GM19025 (cell line): ENCODE results near the gene RNF224.

ENCODE experiments used
- ATAC-seq: cut with Tn5 transposase; IDR thresholded peaks from one replicate; pipeline ENCODE4 v1.9.1; 2021; ENCODE audit warnings: mild to moderate bottlenecking, low read depth, moderate library complexity; ENCODE audit not compliant: unreplicated experiment

Gene RNF224

DNA sequence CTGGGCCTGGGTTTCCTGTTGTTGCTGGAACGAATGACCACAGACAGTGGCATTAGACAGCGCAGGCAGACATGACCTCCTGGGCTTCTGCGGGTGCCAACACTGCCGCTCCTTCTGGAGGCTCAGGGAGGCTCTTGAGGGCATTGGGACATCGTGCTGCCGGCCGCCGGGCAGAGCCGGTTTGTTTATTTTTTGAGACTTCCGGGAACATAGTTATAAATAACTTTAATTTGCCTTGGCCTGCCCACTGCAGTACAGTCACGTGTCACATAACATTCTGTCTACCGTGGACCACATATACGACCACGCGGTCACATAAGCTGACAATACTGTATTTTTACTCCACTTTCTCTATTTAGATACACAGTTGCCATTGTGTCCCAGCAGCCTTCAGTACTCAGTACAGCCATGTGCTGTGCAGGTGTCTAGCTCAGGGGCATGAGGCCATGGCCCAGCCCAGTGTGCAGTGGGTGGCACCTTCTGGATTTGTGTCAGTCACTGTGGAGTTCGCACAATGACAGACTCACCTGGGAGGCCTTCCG, 42.0 kb downstream of the RNF224 start:
- ATAC-seq, result no peak

DNA sequence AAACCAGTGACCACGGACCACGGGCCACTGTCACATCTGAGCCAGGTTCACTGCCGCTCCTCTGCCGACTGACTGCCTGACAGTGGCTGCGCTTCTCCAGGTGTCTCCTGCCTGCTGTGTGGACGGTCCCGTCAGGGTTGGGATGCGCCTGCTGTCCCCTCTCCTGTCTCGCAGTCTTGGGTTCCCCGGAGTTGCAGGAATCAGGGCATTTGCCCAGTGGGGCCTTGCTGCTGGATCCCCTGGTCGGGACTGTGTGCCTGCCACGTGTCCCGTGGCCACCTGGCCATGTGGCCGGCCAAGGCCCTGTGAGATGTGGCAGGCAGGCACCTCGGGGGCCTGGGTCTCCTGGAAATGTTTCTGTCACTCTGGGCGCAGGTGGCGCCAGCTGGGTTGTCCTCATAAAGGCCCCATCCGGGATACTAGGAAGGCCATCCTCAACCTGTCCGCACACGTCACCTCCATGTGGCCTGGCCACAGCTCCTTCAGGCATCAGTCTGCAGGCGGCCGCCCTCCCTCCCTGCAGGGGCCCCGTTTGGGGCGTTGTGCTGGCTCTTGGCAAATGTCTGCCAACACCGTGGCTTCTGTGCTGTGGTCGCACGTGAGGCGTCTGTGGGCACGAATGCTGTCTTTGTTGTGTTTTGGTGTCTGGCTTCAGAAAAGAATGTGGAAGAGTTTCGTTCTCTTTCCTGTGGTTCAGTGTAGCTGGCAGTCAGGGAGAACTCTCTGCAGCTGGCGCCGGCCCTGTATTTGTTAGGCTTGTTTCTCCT, 43.8 kb downstream of the RNF224 start:
- ATAC-seq, result no peak

DNA sequence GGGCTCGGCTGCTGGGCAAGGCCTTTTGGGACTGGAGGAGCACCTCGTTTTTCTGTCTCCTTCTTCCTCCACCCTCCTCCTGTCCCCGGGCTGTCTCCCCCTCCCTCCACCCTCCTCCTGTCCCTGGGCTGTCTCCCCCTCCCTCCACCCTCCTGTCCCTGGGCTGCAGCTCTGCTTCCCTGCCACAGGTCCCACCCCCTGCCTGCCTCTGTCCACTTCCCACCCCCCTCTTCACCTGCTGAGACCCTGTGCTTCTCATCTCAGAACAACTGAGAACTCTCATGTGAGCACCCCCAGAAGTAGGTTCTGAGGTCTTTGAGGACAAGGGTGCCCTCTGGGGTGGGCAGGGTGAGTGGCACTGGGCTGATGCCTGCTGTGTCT, 44.4 kb downstream of the RNF224 start:
- no peak for ATAC-seq

DNA sequence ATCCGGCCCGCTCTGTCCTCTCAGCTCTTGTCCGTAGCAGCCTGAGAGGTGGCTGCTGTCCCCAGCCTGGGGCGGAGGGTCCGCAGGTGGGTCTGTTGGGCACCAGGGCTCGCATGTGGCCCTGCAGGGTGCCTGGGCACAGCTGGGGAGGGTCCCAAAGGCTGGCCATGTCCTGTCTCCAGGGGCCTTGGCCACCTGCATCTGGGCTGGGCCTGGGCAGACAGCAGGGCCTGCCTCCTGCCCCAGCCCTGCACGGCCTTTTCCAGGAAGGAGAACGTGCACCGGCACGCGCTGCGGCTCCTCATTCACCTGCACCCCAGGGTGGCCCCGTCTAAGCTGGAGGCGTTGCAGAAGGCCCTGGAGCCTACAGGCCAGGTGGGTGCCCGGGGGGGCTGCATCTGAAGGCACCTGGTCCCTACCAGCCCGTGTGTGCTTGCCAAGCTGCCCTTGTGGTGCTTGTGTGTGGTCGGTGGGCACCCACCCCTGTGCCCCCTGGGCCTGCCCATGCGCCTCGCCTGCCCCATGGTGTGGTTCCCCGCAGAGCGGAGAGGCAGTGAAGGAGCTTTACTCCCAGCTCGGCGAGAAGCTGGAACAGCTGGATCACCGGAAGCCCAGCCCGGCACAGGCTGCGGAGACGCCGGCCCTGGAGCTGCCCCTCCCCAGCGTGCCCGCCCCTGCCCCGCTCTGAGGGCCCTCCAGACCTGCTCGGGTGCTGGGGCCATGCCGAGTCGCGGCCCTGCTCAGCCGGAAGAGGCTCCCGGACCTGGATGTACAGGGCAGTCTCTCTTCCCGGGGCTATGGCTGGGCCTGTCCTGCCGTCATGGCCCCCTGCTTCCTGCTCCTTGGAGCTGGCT, 45.2 kb downstream of the RNF224 start:
- no peak for ATAC-seq

DNA sequence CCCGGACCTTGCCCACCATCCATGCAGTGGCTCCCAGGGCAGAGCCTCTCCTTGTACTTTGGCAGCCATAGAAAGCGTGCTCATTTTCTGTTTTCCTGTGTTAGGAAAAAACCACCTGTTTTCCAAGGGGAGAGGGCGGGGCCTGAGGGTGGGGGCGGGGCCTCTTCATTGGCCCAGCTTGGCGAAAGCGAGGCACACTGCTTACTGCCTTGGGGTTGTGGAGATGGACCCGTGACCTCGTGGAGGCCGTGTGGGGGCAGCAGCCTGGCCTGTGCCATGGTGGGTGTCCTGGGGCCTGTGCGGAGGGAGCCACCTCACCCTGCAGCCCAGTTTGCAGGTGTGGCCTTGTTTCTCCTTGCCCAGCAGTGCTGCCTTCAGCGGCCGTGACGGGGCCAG, 45.8 kb downstream of the RNF224 start:
- no peak for ATAC-seq

DNA sequence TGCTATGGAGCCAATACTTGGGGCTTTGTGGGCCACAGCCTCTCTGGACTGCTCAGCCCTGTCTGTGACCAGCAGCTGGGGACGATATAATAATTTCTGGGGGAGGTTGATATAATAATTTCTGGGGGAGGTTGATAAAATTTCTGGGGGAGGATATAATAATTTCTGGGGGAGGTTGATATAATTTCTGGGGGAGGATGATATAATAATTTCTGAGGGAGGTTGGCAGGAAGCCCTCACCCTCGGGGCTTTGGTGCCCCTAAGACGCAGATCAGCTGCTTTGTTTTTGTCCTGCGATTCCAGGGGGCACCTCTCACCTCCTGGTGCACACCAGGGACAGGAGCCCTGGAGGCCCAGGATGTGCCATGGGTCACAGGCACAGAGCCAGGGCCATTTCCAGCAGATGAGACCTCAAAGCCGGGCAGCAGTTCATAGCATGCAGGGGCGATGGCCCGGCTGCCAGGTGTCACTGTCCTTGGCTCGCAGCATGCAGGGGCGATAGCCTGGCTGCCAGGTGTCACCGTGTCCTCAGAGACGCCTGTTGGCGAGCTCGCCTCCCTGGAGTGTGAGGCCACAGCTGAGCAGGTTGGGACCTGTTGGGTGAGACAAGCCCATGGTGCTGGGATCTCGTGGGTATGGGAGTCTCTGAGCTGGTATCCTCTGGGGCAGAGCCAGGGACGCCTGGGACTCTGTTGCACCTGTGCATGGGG, 46.5 kb downstream of the RNF224 start:
- no peak for ATAC-seq

DNA sequence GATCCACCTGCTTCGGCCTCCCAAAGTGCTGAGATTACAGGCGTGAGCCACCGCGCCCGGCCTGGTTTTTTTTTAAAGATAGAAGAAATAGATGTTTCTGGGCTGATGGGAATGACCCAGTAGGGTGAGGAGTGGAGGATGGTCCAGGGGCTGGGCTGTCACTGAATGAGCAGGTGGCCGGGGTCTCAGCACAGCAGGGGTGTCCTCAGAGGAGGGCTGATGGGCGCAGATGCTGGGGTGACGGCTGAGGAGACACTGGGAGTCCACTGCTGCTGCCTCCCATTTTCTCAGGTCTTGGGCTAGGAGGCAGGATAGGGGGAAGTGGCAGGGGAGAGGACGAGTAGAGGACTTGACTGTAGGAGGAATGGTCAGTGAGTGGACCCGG, 47.9 kb downstream of the RNF224 start:
- no peak for ATAC-seq

DNA sequence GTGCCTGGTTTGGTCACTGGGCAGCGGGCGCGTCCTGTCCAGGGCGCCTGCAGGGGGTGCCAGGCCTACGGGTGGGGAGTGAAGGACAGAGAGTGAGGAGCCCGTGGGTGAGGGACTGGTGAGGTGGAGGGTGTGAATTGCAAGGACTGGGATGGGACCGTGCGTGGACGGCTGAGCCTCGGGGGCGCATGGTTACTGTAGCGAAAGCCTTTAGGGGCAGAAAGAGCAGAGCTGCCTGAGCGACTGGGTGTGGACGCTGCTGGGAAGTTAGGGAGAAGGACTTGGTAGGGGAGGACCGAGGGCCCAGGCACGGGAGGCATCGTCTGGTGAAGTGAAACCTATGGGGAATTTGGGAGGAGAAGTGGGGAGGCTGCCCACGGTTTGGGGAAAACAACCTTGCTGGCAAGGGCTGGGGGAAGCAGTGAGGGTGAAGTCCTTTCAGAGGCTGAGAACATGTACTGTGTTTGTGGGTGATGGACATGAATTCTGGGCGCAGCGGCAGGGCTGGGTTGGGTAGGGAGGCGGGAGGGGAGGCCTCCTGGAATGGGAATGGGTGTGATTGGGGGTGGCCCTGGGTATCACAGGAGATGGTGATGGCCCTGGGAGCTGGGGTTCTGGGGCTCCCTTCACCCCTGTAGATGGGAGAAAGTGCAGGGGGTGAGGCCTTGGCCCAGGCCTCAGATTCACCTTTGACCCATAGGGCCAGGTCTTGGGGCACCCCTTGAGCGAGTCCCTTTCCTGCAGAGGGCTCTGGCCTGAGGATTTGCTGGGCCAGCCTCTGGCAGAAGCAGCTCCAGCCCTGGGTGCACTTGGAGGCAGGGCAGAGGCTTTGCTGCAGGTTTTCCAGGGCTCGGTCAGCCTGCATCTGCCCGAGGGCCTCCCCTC, 48.5 kb downstream of the RNF224 start:
- ATAC-seq, result no peak

DNA sequence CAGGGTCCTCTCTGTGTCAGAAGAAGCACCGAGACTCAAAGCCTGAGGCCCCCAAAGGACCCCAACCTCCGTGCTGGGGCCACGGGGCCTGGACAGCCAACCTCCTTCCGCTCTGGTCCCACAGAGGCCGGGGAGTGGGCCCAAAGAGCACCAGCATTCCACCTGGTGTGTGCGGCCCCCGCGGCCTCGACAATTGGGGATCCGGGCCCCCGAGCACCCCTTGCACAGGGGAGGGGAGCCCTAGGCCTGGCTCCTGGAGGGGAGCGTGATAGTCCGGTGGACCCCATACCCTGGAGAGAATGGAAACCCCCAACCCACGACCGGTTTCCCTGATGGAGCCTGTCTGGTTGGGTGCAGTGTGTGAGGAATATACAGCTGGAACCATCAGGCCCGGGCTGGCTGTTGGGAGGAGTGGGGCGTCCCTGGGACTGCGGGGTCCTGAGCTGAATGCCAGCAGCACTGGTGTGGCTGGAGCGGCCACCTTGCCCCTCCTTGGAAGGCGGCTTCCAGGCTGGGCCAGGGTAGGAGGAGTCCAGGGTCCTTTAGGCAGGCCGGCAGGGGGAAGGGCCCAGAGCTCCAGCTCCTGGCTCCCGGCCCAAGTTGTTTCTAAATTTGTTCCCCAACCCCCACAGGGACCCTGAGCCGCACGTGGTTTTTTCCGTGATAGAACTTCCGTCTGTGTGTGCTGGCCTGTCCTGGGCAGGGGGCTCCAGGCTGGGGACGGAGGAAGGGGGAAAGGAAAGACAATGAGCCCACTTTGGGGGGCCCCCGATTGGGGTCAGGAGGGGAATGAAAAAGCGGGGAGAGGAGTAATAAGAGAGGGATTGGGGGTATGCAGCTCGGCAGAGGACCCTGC, 49.4 kb downstream of the RNF224 start:
- ATAC-seq, result no peak

DNA sequence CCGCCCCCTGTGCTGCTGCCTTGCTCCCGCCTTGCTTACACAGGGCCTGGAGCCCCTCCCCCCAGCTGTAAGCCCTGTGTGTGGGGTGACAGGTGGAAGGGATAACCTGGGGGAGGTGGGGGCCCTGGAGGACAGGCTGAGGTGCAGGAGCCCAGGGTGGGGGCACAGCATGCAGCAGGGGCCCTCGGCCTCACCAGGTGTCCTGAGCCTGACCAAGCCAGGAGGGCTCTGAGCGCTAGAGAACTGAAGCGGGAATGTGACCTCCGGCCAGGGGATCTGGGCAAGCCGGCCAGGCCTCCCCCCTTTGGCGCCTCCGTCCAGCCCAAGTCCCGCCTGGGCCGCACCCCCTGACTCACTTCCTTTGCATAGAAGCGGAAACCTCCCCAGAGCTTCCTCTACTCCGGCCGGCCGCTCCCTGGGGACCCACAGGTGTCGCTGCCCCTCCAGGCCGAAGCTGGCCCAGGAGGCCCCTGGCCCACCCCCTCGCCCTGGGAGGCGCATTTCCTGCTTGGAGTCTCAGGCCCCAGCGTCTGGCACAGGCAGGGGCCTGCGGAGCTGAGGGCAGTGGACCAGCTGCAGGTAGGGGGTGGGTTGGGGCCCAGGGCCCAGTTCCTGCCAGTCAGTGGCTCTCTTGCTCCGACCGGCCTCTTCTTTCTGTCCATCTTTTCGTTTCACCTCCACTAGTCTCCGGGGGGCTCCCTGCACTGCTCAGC, 50.2 kb downstream of the RNF224 start, which contains the start of gene TOR4A:
Gene TOR4A (plus strand): TSS at position 398 of the 713 bp plus-strand sequence. CDS start 964 bp downstream, outside the sequence.
- peak; percentile 65 for ATAC-seq

DNA sequence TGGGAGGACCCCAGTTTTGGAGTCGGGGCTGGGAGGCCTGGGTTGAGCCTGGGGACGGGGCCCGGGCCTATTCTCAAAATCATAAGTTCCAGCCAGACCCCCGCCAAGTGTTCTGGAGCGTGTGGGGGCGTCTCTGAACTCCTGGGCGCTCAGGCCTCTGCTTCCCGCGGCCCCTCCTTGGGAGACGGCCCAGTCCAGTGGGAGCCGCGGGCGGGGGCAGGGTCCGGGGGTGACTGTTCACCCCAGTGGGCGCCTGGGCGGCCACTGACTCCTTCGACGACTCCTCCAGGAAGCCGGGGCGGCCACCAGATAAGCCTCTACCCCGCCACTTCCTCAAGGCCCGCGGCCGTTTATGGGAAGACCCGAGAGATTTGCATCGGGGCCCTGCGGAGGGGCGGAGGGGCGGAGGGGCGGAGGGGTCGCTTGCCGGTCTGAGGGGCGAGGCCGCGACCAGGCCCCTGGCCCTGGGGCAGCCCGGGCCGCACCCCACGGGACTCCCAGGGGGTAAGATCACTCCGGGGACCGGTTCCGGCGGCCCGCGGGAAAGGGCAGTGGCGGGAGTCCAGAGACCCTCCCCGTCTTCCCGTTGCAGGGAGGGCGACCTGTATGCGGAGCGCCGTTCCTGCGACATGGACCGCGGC, 50.9 kb downstream of the RNF224 start:
- no peak for ATAC-seq
